H1 (cell line): ENCODE data around the gene KIR3DL2. TPM values are rescaled to one million over a fixed set of nuclear protein-coding genes. Genes with fewer than 3 reads are reported as not detected.

Experiments used
- CTCF ChIA-PET: fragments of 300-600 bp; sonication (Branson Sonifier 250); formaldehyde crosslinking; loops from one replicate; lab custom pipeline; 2021; ENCODE audit not compliant: partially characterized antibody; lab: Charles Lee
- POLR2A ChIA-PET: fragments of 300-600 bp; sonication (Branson Sonifier 250); formaldehyde crosslinking; loops from one replicate; lab custom pipeline; 2021; ENCODE audit warnings: inconsistent platforms; ENCODE audit not compliant: partially characterized antibody; lab: Charles Lee
- DNase-seq, 2 experiments: peaks; one replicate each; pipeline versions ENCODE4 v3.0.0 to v3.0.0-alpha.2; 2010 to 2022; ENCODE audit warnings: low spot score in 2 of 2, low read depth in 1 of 2, mixed read lengths in 1 of 2
- FAIRE-seq: peaks from 2 replicates; lab custom pipeline; 2011; peaks lifted over from hg19 to GRCh38; lab: Jason Lieb, UNC
- H2AFZ ChIP-seq: 2 replicates; pipeline ENCODE4 v1.8.1; 2012; ENCODE audit warnings: low read length, inconsistent platforms
- H2AK5ac ChIP-seq: 2 replicates; pipeline ENCODE4 v1.6.1; 2013; ENCODE audit warnings: low read depth, low read length
- H2BK120ac ChIP-seq: replicated peaks from 2 replicates; pipeline ENCODE3; 2013; ENCODE audit warnings: low read depth, low read length, inconsistent platforms
- H2BK12ac ChIP-seq: 2 replicates; pipeline ENCODE4 v1.6.1; 2013; ENCODE audit warnings: low read depth, low read length
- H2BK15ac ChIP-seq: 2 replicates; pipeline ENCODE4 v1.6.1; 2013; ENCODE audit warnings: low read length
- H2BK20ac ChIP-seq: 2 replicates; pipeline ENCODE4 v1.6.1; 2013; ENCODE audit warnings: low read length
- H2BK5ac ChIP-seq: 2 replicates; pipeline ENCODE4 v1.6.1; 2013; ENCODE audit warnings: low read depth, low read length
- H3K14ac ChIP-seq: 2 replicates; pipeline ENCODE4 v1.6.1; 2013; ENCODE audit warnings: inconsistent platforms; ENCODE audit not compliant: insufficient read length
- H3K18ac ChIP-seq: 2 replicates; pipeline ENCODE4 v1.6.1; 2013; ENCODE audit warnings: low read length; ENCODE audit errors: extremely low read depth
- H3K23ac ChIP-seq: 2 replicates; pipeline ENCODE4 v1.6.1; 2013; ENCODE audit warnings: inconsistent platforms; ENCODE audit not compliant: insufficient read length
- H3K23me2 ChIP-seq: 2 replicates; pipeline ENCODE4 v1.6.1; 2013; ENCODE audit warnings: low read depth, low read length
- H3K27ac ChIP-seq: 2 replicates; pipeline ENCODE4 v1.6.1; 2011; ENCODE audit warnings: low read depth, low read length, inconsistent platforms
- H3K27me3 ChIP-seq, 4 experiments: replicated peaks in 1 of 4; 1 replicate in 1 of 4; 2 replicates in 3 of 4; pipeline versions ENCODE4 v1.6.1 to v1.8.1; 2011 to 2013; ENCODE audit warnings: low read length in 3 of 4, mild to moderate bottlenecking in 3 of 4, inconsistent platforms in 2 of 4, mixed read lengths in 2 of 4, moderate library complexity in 1 of 4; ENCODE audit not compliant: control insufficient read depth in 3 of 4, insufficient read depth in 3 of 4; ENCODE audit errors: extremely low read depth in 1 of 4
- H3K36me3 ChIP-seq, 4 experiments: 2 replicates each; pipeline versions ENCODE4 v1.6.1 to v1.8.1; 2011 to 2013; ENCODE audit warnings: mild to moderate bottlenecking in 4 of 4, low read length in 3 of 4, moderate library complexity in 2 of 4, control low read depth in 1 of 4, inconsistent platforms in 1 of 4; ENCODE audit not compliant: insufficient read depth in 4 of 4, control insufficient read depth in 2 of 4
- H3K4ac ChIP-seq: replicated peaks from 2 replicates; pipeline ENCODE3; 2013; ENCODE audit warnings: low read length, low read depth, mixed read lengths, inconsistent platforms; ENCODE audit not compliant: insufficient read length
- H3K4me1 ChIP-seq, 4 experiments: replicated peaks in 1 of 4; 1 replicate in 1 of 4; 2 replicates in 3 of 4; pipeline versions ENCODE4 v1.6.1 to v1.8.1; 2011 to 2013; ENCODE audit warnings: low read length in 3 of 4, inconsistent platforms in 2 of 4, mixed read lengths in 1 of 4; ENCODE audit not compliant: insufficient read depth in 4 of 4, control insufficient read depth in 3 of 4
- H3K4me2 ChIP-seq, 2 experiments: 2 replicates each; pipeline versions ENCODE4 v1.6.1 to v1.8.1; 2011 to 2013; ENCODE audit warnings: low read depth in 2 of 2, low read length in 2 of 2, control low read depth in 1 of 2, inconsistent platforms in 1 of 2, mild to moderate bottlenecking in 1 of 2; ENCODE audit not compliant: insufficient read depth in 1 of 2
- H3K4me3 ChIP-seq, 4 experiments: fragments of 200-600, 300-600 bp in 1 of 4; sonication (generic), shearing (Covaris generic), sonication (Bioruptor Twin) in 1 of 4; 2 replicates each; pipeline versions ENCODE4 v1.5.1 to v1.8.1; 2011 to 2016; ENCODE audit warnings: low read length in 4 of 4, low read depth in 3 of 4, control low read depth in 2 of 4, inconsistent platforms in 2 of 4, mild to moderate bottlenecking in 2 of 4, mixed read lengths in 1 of 4, moderate library complexity in 1 of 4; ENCODE audit not compliant: insufficient read depth in 2 of 4; ENCODE audit errors: extremely low read depth in 1 of 4
- H3K56ac ChIP-seq: replicated peaks from 2 replicates; pipeline ENCODE3; 2013; ENCODE audit warnings: low read depth, mild to moderate bottlenecking, mixed read lengths, low read length, inconsistent platforms; ENCODE audit not compliant: insufficient read length
- H3K79me1 ChIP-seq: 2 replicates; pipeline ENCODE4 v1.6.1; 2013; ENCODE audit warnings: low read depth, low read length, control low read depth
- H3K79me2 ChIP-seq, 2 experiments: 2 replicates each; pipeline versions ENCODE4 v1.6.1 to v1.8.1; 2012 to 2013; ENCODE audit warnings: low read length in 2 of 2, mild to moderate bottlenecking in 2 of 2, inconsistent platforms in 1 of 2; ENCODE audit not compliant: insufficient read depth in 2 of 2, control insufficient read depth in 1 of 2
- H3K9ac ChIP-seq, 4 experiments: replicated peaks in 1 of 4; 1 replicate in 1 of 4; 2 replicates in 3 of 4; pipeline versions ENCODE4 v1.6.1 to v1.8.1; 2011 to 2013; ENCODE audit warnings: low read depth in 3 of 4, low read length in 3 of 4, control low read depth in 2 of 4, mild to moderate bottlenecking in 2 of 4, moderate library complexity in 2 of 4, inconsistent platforms in 1 of 4; ENCODE audit errors: extremely low read depth in 1 of 4
- H3K9me3 ChIP-seq, 2 experiments: 2 replicates each; pipeline versions ENCODE4 v1.6.1 to v1.8.1; 2012 to 2013; ENCODE audit warnings: mild to moderate bottlenecking in 2 of 2, moderate library complexity in 2 of 2, control low read depth in 1 of 2, inconsistent platforms in 1 of 2, low read depth in 1 of 2, low read length in 1 of 2, mixed read lengths in 1 of 2; ENCODE audit not compliant: insufficient read depth in 2 of 2
- H4K20me1 ChIP-seq, 2 experiments: replicated peaks in 1 of 2; 2 replicates each; pipeline versions ENCODE3 to v1.8.1; 2011 to 2013; ENCODE audit warnings: inconsistent platforms in 2 of 2, low read length in 2 of 2, mild to moderate bottlenecking in 1 of 2; ENCODE audit not compliant: insufficient read depth in 2 of 2, control insufficient read depth in 1 of 2
- H4K5ac ChIP-seq: 2 replicates; pipeline ENCODE4 v1.6.1; 2013; ENCODE audit warnings: low read length, low read depth, mixed read lengths, inconsistent platforms; ENCODE audit not compliant: insufficient read length
- H4K8ac ChIP-seq: 2 replicates; pipeline ENCODE4 v1.8.0; 2013; ENCODE audit warnings: mild to moderate bottlenecking, moderate library complexity, low read length, inconsistent platforms; ENCODE audit not compliant: insufficient read depth; ENCODE audit errors: extremely low read depth
- H4K91ac ChIP-seq: replicated peaks from 2 replicates; pipeline ENCODE3; 2013; ENCODE audit warnings: low read length, mixed read lengths, inconsistent platforms; ENCODE audit not compliant: insufficient read length
- ATF2 ChIP-seq: IDR thresholded peaks from 2 replicates; pipeline ENCODE4 v1.6.1; 2012; ENCODE audit warnings: low read length, inconsistent platforms
- CBX8 ChIP-seq: fragments of 300-800, 300-1000 bp; sonication (generic); IDR thresholded peaks from 2 replicates; pipeline ENCODE4 v1.7.1; 2016; ENCODE audit warnings: low read depth, low read length, borderline replicate concordance
- CTBP2 ChIP-seq: IDR thresholded peaks from 2 replicates; pipeline ENCODE4 v1.7.0; 2011; ENCODE audit warnings: borderline replicate concordance, mild to moderate bottlenecking, moderate library complexity, mixed read lengths, low read length; ENCODE audit not compliant: insufficient read depth, insufficient read length
- EGR1 ChIP-seq: IDR thresholded peaks from 2 replicates; pipeline ENCODE4 v1.6.1; 2011; ENCODE audit warnings: low read depth, low read length, borderline replicate concordance
- EP300 ChIP-seq, 2 experiments: IDR thresholded peaks; 1 replicate in 1 of 2; 2 replicates in 1 of 2; pipeline ENCODE4 v1.6.1; 2011 to 2012; ENCODE audit warnings: low read depth in 2 of 2, low read length in 2 of 2, mild to moderate bottlenecking in 2 of 2, borderline replicate concordance in 1 of 2, inconsistent platforms in 1 of 2, moderate library complexity in 1 of 2
- JUN ChIP-seq: IDR thresholded peaks from 2 replicates; pipeline ENCODE4 v1.6.1; 2011; ENCODE audit warnings: low read depth, mild to moderate bottlenecking, improper control_type of control experiment, low read length
- POLR2A ChIP-seq, 2 experiments: IDR thresholded peaks; 1 replicate in 1 of 2; 2 replicates in 1 of 2; pipeline ENCODE4 v1.6.1; 2011; ENCODE audit warnings: low read depth in 2 of 2, low read length in 2 of 2, mild to moderate bottlenecking in 2 of 2; ENCODE audit errors: control extremely low read depth in 1 of 2
- RAD21 ChIP-seq, 2 experiments: IDR thresholded peaks in 1 of 2; conservative IDR thresholded peaks in 1 of 2; 2 replicates each; pipeline ENCODE4 v1.6.1; 2011; ENCODE audit warnings: low read depth in 2 of 2, low read length in 2 of 2, improper control_type of control experiment in 1 of 2, inconsistent platforms in 1 of 2, mild to moderate bottlenecking in 1 of 2, moderate library complexity in 1 of 2
- RXRA ChIP-seq: IDR thresholded peaks from 2 replicates; pipeline ENCODE4 v1.6.1; 2011; ENCODE audit warnings: low read depth, mild to moderate bottlenecking, low read length, moderate library complexity; ENCODE audit not compliant: insufficient read depth
- SIRT6 ChIP-seq: IDR thresholded peaks from one replicate; pipeline ENCODE4 v1.7.1; 2012; ENCODE audit warnings: low read length, inconsistent platforms
- SP1 ChIP-seq: IDR thresholded peaks from 2 replicates; pipeline ENCODE4 v1.6.1; 2011; ENCODE audit warnings: low read depth, low read length
- SP4 ChIP-seq: IDR thresholded peaks from 2 replicates; pipeline ENCODE4 v1.6.1; 2012; ENCODE audit warnings: low read length, inconsistent platforms
- TBP ChIP-seq: IDR thresholded peaks from 2 replicates; pipeline ENCODE4 v1.6.1; 2011; ENCODE audit warnings: low read depth, low read length, improper control_type of control experiment
- WGBS, 2 experiments: shearing (Covaris generic) in 1 of 2; methylation state at CpG; one replicate each; pipeline versions ENCODE4 v1.1.6 to v1.1.7; 2013 to 2015; ENCODE audit warnings: low lambda C conversion rate in 2 of 2, mixed read lengths in 2 of 2, inconsistent platforms in 1 of 2, low coverage in 1 of 2, missing lambda C conversion rate in 1 of 2; ENCODE audit not compliant: insufficient replicate concordance in 2 of 2, insufficient coverage in 1 of 2, insufficient read length in 1 of 2; ENCODE audit errors: extremely low coverage in 1 of 2, missing lambda C conversion rate in 1 of 2; 5-methylcytosine and 5-hydroxymethylcytosine counted together
- polyA plus RNA-seq, 7 experiments: library from polyadenylated mRNA; depleted of rRNA in 3 of 7; stranded (reverse) in 5 of 7; unstranded in 2 of 7; fragments of >200 nt in 5 of 7; fragments of 200-250 nt in 2 of 7; gene quantifications; 1 replicate in 5 of 7; 2 replicates in 1 of 7; 4 replicates in 1 of 7; pipeline versions ENCODE4 v1.2.1 to v1.2.3, GENCODE V29; 2011 to 2013; ENCODE audit warnings: missing spikeins in 2 of 7, mixed read lengths in 2 of 7
- total RNA-seq: library from RNA; stranded (reverse); fragmentation: NEBNext Ultra II Directional; extraction: Animal tissue kit (Norgen Biotek cat#: 25700); gene quantifications from 2 replicates; pipeline ENCODE4 v1.2.1, GENCODE V29; 2021

Gene KIR3DL2
- total and polyA plus RNA-seq, 2 of the 8 experiments (the other 6 are each of a cell fraction or from before 2014, with no cell fraction given): not detected

- CTCF ChIA-PET: no interaction called here
- no peak for FAIRE-seq
- TF ChIP-seq ATF2 (no peak), CBX8 (no peak), RAD21 (IDR thresholded peaks at IDR 0.05 in 1 of 2, conservative IDR thresholded peaks at IDR 0.05 in 1 of 2; ENCODE audit: low read depth in 2 of 2, low read length in 2 of 2) (no peak), SP1 (no peak), EGR1 (no peak), POLR2A (IDR thresholded peaks at IDR 0.05; ENCODE audit: control extremely low read depth in 1 of 2, low read depth in 2 of 2, low read length in 2 of 2) (no peak), TBP (no peak), JUN (no peak), SP4 (no peak), RXRA (no peak), EP300 (IDR thresholded peaks at IDR 0.05; ENCODE audit: borderline replicate concordance in 1 of 2, low read depth in 2 of 2, low read length in 2 of 2) (no peak), SIRT6 (no peak), CTBP2 (no peak)
Measured at GRCh38 chr19:54803410-54803809, 46.8 kb upstream of the KIR3DL2 start, which contains the start of gene KIR2DL4. Gene KIR2DL4 (plus strand): TSS chr19:54803610. CDS start chr19:54803652, 42 bp downstream.

More at GRCh38 chr19:54803410-54803809, 46.8 kb upstream of the KIR3DL2 start, which contains the start of gene KIR2DL4:
- Histone ChIP-seq H2AK5ac (no peak within 1 kb of the TSS), H3K27me3 (no peaks in the 10 kb centered on the region), H2BK120ac (no peak within 1 kb of the TSS), H2BK15ac (no peak within 1 kb of the TSS), H3K23me2 (no peaks in the 10 kb centered on the region), H3K79me2 (no peaks in the 10 kb centered on the region), H4K91ac (no peak within 1 kb of the TSS), H3K9me3 (peaks cover 65 to 70% of the 10 kb centered on the region in 2 experiments), H3K23ac (no peak within 1 kb of the TSS), H4K20me1 (no peaks in the 10 kb centered on the region), H3K4me1 (no peaks in the 10 kb centered on the region), H2BK12ac (no peak within 1 kb of the TSS), H3K4me2 (no peak within 1 kb of the TSS), H3K4ac (no peak within 1 kb of the TSS), H3K4me3 (no peak within 1 kb of the TSS), H3K18ac (no peak within 1 kb of the TSS), H3K56ac (no peak within 1 kb of the TSS), H3K14ac (no peak within 1 kb of the TSS), H4K5ac (no peak within 1 kb of the TSS), H2AFZ (no peak within 1 kb of the TSS), H4K8ac (no peak within 1 kb of the TSS), H3K9ac (no peak within 1 kb of the TSS), H3K36me3 (no peaks in the 10 kb centered on the region; a peak in 1 of 8 replicates), H2BK20ac (no peak within 1 kb of the TSS), H2BK5ac (no peak within 1 kb of the TSS), H3K79me1 (no peaks in the 10 kb centered on the region), H3K27ac (no peak within 1 kb of the TSS)
- POLR2A ChIA-PET: no interaction called here
- DNase-seq: no peak
- WGBS, 2 experiments: 82% methylated on average over 10 of the region's 10 CpGs; no CpG with 5 or more reads in 1 of the 2 experiments
